ENCODE measurements around the gene UBE2D2. TPM values are rescaled to one million over a fixed set of nuclear protein-coding genes. Genes with fewer than 3 reads are reported as not detected.

Gene UBE2D2
- total RNA-seq, 4 donors from 2014 or later, result 98.5 to 199 (median 131) TPM

DNA sequence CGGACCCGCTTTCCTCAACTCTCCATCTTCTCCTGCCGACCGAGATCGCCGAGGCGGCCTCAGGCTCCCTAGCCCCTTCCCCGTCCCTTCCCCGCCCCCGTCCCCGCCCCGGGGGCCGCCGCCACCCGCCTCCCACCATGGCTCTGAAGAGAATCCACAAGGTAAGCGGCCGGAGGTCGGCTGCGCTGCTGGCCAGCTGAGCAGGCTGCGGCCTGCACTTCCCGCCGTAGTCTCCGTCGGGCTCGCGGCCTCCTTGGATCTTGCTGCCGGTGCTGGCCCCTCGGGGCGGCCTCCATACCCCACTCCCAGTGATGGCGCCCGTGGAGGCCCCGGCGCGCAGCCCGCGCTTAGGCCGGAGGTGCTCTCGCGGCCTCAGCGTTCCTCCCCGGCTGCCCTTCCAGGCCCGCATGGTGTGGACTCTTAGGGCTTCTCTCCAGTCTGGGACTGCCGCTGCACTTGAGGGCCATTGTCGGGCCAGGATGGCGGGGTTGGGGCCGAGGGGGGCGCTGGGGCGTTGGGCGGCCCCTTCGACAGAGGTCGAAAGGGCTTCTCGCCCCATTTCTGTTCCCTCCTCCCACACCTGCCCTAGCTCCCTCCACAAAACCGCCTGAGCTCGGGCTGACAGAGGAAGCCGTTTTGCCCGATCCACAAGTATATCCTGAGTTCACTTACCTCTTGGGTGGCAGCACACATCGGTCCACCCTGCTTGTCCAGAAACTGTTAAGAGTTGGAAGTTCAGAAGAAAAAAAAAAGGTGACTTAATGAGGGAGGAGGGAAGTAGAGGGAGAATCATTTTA, 714 bp downstream of the UBE2D2 start:
- Histone ChIP-seq H3K27ac (peak overlapping the region; percentile 92 to 99 (median 97)), H3K9me3 (no peaks in the 10 kb centered on the region), H3K36me3 (no peaks in the 10 kb centered on the region), H3K27me3 (no peaks in the 10 kb centered on the region), H3K4me3 (peak overlapping the region; percentile 77 to 94 (median 88)), H3K4me1 (peaks cover 44 to 47% of the 10 kb centered on the region in 2 donors)
- intact Hi-C loops (cut with DNase I; ENCODE audit: low total_unique reads), result loop anchor here (1.0 to 5.0 kb wide), 6 partner anchors 39 to 987 kb away; partner anchors contain the start of genes DNAJC18, HSPA9 and MATR3
- DNase-seq (peak; percentile 10 to 30), ATAC-seq (peak; percentile 34 to 39)
- in situ Hi-C loops (cut with MboI; ENCODE audit: low sequenced_read_pairs in 4 of 4), result no loop called here
- no peak for TF ChIP-seq POLR2A (IDR thresholded peaks at IDR 0.05)
- TF ChIP-seq, protein P1, sequence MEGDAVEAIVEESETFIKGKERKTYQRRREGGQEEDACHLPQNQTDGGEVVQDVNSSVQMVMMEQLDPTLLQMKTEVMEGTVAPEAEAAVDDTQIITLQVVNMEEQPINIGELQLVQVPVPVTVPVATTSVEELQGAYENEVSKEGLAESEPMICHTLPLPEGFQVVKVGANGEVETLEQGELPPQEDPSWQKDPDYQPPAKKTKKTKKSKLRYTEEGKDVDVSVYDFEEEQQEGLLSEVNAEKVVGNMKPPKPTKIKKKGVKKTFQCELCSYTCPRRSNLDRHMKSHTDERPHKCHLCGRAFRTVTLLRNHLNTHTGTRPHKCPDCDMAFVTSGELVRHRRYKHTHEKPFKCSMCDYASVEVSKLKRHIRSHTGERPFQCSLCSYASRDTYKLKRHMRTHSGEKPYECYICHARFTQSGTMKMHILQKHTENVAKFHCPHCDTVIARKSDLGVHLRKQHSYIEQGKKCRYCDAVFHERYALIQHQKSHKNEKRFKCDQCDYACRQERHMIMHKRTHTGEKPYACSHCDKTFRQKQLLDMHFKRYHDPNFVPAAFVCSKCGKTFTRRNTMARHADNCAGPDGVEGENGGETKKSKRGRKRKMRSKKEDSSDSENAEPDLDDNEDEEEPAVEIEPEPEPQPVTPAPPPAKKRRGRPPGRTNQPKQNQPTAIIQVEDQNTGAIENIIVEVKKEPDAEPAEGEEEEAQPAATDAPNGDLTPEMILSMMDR (IDR thresholded peaks at IDR 0.05 in 4 of 5, conservative IDR thresholded peaks at IDR 0.05 in 1 of 5), result no peak

DNA sequence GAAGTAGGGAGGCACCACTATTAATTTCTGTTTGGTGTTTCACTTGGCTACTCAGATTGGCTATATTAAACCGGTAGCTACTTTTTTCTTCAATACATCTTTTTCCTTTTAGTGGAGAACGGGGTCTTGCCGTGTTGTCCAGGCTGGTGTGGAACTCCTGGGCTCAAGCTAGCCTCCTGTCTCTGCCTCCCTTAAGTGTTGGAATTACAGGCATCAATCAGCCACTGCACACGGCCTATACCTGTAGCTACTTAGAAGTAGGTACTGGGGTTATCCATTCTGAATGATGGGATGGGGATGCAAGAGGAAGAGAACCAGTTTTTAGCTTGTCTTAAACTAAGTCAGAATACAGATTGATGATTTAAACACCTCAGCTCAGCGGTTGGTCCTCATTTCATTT, 1.7 kb downstream of the UBE2D2 start:
- no peak for ATAC-seq
- no peak for DNase-seq
- intact Hi-C loops (cut with DNase I; ENCODE audit: low total_unique reads), result loop anchor here (5.0 kb wide), 3 partner anchors 126 to 271 kb away; partner anchors contain the start of genes DNAJC18 and MATR3
- in situ Hi-C loops (cut with MboI; ENCODE audit: low sequenced_read_pairs in 4 of 4), result no loop called here
- Histone ChIP-seq H3K4me1 (peaks cover 44 to 47% of the 10 kb centered on the region in 2 donors), H3K27ac (peak overlapping the region; percentile 92 to 99 (median 97)), H3K36me3 (no peaks in the 10 kb centered on the region), H3K4me3 (peak overlapping the region; percentile 77 to 94 (median 88)), H3K9me3 (no peaks in the 10 kb centered on the region), H3K27me3 (no peaks in the 10 kb centered on the region)
- TF ChIP-seq POLR2A (IDR thresholded peaks at IDR 0.05), result no peak
- TF ChIP-seq, protein P1 (IDR thresholded peaks at IDR 0.05 in 4 of 5, conservative IDR thresholded peaks at IDR 0.05 in 1 of 5), result no peak

DNA sequence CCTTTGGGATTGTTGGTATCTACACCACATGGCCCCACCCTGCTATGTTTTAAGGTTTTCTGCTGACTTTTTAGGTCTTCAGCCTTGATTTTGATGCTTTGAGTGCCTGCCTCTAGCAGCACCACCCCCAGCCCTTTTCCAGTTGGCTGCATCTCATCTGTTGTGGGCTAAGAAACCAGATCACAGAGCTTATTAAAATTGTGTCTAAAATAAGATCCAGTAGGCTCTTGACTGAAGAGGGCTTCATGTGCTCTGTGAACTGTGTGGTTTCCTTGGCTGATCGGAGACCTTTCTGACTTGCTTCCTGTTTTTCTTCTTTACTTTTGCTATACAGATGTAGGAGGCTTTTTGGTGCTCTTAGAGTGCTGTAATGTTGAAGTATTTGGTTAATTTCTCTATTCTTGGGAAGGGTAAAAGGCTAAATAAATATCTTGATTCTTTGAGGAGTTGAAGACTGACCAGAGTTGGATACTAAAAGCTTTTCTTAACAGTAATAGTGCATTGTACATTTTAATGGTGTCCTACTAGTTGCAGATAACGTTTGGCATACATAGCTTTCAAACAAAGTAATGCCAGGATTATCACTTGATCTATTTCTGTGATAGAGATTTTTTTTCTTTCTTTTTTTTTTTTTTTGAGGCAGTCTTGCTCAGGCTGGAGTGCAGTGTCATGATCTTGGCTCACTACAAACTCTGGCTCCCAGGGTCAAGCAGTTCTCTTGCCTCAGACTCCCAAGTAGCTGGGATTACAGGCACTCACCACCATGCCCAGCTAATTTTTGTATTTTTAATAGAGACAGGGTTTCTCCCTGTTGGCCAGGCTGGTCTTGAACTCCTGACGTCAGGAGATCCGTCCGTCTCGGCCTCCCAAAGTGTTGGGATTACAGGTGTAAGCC, 4.5 kb downstream of the UBE2D2 start:
- Histone ChIP-seq H3K27me3 (no peaks in the 10 kb centered on the region), H3K27ac (peak overlapping the region; percentile 92 to 99 (median 97)), H3K4me3 (peak overlapping the region in 3 of 4 donors; percentile 22 to 27 (median 24)), H3K9me3 (no peaks in the 10 kb centered on the region), H3K4me1 (peaks cover 53 to 55% of the 10 kb centered on the region in 2 donors), H3K36me3 (no peaks in the 10 kb centered on the region)
- in situ Hi-C loops (cut with MboI; ENCODE audit: low sequenced_read_pairs in 4 of 4) (no loop called here), intact Hi-C loops (cut with DNase I; ENCODE audit: low total_unique reads) (no loop called here)
- DNase-seq (peak in 1 of 2 donors; percentile 42), ATAC-seq (no peak)
- TF ChIP-seq, protein P1 (IDR thresholded peaks at IDR 0.05 in 4 of 5, conservative IDR thresholded peaks at IDR 0.05 in 1 of 5), result no peak
- TF ChIP-seq POLR2A (IDR thresholded peaks at IDR 0.05), result no peak

DNA sequence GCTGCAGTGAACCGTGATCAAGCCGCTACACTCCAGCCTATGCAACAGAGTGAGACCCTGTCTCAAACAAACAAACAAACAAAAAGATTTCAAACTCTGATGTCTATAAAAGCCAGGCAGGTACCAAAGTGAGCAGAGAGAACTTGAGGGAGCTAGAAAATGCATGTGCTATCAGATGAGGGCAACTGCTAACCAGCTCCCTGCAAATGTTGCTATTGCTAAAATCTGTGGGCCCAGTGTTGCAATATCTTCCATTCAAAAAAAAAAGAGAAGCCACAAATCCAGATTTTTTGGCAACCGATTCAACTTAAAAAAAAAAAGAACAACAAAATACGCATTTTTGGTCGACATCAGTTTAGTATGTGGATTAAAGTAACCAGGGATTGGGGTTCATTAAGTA, 5.5 kb downstream of the UBE2D2 start:
- intact Hi-C loops (cut with DNase I; ENCODE audit: low total_unique reads), result no loop called here
- H3K27ac ChIP-seq, result peak overlapping the region in 3 of 4 donors; percentile 92 to 97 (median 97)
- no peak for ATAC-seq

More for the DNA sequence above, 5.5 kb downstream of the UBE2D2 start:
- Histone ChIP-seq H3K9me3 (no peaks in the 10 kb centered on the region), H3K36me3 (no peaks in the 10 kb centered on the region), H3K27me3 (no peaks in the 10 kb centered on the region), H3K4me3 (no peak overlapping the region), H3K4me1 (peaks cover 58 to 61% of the 10 kb centered on the region in 2 donors)
- in situ Hi-C loops (cut with MboI; ENCODE audit: low sequenced_read_pairs in 4 of 4), result no loop called here
- DNase-seq, result no peak
- TF ChIP-seq POLR2A (IDR thresholded peaks at IDR 0.05), result no peak
- TF ChIP-seq, protein P1 (IDR thresholded peaks at IDR 0.05 in 4 of 5, conservative IDR thresholded peaks at IDR 0.05 in 1 of 5), result no peak

Data from gastrocnemius medialis (tissue), 4 donors.